ENCODE results near the gene CARD8.

CARD8 gene

DNA sequence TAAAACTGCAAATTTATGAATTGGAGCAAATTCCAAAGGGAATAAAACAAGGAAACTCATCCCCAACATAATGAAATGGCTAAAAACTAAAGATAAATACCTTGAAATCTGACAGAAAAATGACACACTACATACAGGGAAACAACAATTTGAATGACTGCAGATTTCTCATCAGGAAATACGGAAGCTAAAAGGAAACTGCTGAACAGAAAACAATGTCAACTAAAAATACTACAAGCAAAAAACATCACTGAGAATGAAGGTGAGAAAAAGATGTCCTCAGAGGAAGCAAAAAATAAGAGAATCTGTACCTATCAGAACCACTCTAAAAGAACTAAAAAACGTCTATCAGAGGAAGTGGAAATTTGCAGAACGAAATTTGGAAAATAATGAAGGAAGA lies 45.7 kb downstream of the CARD8 start:
- no peaks in the 10 kb centered on the region for H3K27me3 Mint-ChIP-seq
- DNase-seq: no peak
- H3K9me3 Mint-ChIP-seq: no peaks in the 10 kb centered on the region
- peaks cover 43% of the 10 kb centered on the region for H3K4me1 Mint-ChIP-seq (ENCODE audit: low read depth)
- peak overlapping the region; percentile 71 for H3K27ac Mint-ChIP-seq
- no peak overlapping the region for H3K4me3 Mint-ChIP-seq
- H3K36me3 Mint-ChIP-seq (ENCODE audit: low read depth): peaks cover 82% of the 10 kb centered on the region

DNA sequence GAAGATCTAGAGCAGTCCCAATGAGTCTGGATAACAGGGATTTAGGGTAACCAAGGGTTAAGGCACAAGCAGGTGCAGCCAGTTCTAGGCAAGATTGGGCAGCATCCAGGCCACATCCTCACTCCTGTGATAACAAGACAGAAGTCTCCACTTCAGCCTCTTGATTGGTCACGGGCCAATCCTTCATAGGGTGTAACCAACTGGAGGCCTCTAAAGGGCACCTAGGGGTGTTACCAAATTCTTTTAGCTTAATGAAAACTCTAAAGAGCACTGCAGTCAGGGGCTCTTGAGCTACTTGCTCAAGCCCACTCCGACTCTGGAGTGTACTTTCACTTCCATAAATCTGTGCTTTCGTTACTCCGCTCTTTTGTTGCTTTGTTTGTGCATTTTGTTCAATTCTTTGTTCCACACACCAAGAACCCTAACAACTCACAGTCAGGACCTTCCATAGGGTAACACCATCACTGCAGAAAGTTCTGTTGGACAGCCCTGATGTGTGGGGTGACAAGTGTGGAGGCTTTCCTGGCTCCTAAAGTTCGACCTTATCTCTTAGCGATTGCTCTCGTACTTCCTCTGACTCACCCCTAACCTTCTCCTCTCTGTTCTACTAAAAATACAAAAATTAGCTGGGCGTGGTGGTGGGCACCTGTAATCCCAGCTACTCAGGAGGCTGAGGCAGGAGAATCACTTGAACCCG lies 49.2 kb downstream of the CARD8 start:
- Mint-ChIP-seq H3K36me3 (ENCODE audit: low read depth) (peaks cover 57% of the 10 kb centered on the region), H3K4me1 (ENCODE audit: low read depth) (peaks cover 45% of the 10 kb centered on the region), H3K4me3 (no peak overlapping the region), H3K27me3 (no peaks in the 10 kb centered on the region), H3K9me3 (no peaks in the 10 kb centered on the region), H3K27ac (peak overlapping the region; percentile 80)
- DNase-seq: no peak

- H3K27me3 Mint-ChIP-seq: no peaks in the 10 kb centered on the region
- no peak overlapping the region for H3K4me3 Mint-ChIP-seq
These were observed 51.7 kb downstream of the CARD8 start for GRCh38 chr19:48203794-48204628.

DNA sequence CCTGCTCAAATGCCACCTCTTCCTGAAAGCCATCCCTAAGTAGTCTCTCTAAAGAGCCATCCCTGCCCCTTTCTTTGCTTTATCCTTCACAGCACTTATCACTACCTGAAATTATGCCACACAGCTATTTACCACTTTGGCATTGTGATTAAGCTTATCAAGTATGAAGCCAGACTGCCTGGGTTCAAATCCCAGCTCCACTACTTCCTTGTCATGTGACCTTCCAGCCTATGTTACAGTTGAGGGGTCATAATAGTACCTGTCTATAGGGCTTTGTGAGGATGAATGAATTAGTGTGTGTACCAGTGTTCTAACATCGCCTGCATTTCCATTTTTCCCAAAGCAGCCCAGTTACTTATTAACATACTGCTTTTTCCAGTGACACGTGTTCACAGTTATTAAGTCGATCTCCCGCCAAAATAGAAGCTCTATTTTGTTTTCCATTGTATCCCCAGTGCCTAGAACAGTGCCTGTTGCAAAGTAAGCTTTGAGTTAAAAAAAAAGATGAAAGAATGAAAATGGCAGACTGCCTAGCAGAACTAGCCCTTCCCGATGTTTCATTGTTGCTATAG lies 52.4 kb downstream of the CARD8 start:
- peaks cover 42% of the 10 kb centered on the region for H3K36me3 Mint-ChIP-seq (ENCODE audit: low read depth)
- no peak for DNase-seq
- H3K27me3 Mint-ChIP-seq: no peaks in the 10 kb centered on the region
- H3K4me1 Mint-ChIP-seq (ENCODE audit: low read depth): peaks cover 34% of the 10 kb centered on the region
- H3K9me3 Mint-ChIP-seq: no peaks in the 10 kb centered on the region
- no peak overlapping the region for H3K27ac Mint-ChIP-seq
- H3K4me3 Mint-ChIP-seq: no peak overlapping the region

More at GRCh38 chr19:48203794-48204628, 51.7 kb downstream of the CARD8 start:
- DNase-seq: peak; percentile 92
- Mint-ChIP-seq H3K4me1 (ENCODE audit: low read depth) (peaks cover 36% of the 10 kb centered on the region), H3K9me3 (no peaks in the 10 kb centered on the region), H3K36me3 (ENCODE audit: low read depth) (peaks cover 40% of the 10 kb centered on the region), H3K27ac (no peak overlapping the region)

DNA sequence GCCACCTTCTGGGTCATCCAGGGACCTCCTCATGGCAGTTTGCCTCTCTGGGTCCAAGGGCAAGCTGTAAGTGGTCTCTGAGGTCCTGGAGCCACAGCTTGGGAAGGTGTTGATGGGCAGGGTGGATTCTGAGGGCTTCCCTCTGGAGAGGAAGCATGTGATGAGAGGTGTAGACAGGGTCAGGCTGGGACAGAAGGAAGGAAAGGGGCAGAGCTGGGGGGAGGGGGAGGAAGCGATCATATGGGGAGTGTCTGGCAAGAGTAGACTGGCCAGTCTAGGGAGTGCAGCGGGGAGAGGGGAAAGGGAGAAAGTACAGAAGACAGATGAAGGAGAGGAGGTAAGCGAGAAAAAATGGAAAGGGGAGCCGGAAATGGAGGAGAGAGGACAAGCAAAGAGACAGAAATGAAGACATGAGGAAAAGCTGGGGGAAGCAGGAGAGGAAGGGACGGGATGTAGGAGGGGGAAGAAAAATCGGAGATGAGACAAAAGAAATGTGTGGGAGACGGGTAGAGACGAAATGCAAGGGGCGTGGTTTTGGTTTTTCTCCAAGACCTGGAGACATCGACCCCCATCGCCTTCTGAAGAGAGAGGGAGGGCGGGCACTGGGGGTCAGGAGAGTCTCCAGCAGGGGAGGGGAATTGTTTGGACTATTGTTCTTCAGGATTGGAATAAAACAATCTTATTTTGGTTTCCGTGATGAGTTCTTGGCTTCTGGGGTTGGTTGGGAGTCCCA lies 58.6 kb downstream of the CARD8 start:
- H3K4me1 Mint-ChIP-seq (ENCODE audit: low read depth): peaks cover 12% of the 10 kb centered on the region
- no peak for DNase-seq
- no peaks in the 10 kb centered on the region for H3K27me3 Mint-ChIP-seq
- no peak overlapping the region for H3K27ac Mint-ChIP-seq
- no peaks in the 10 kb centered on the region for H3K9me3 Mint-ChIP-seq
- peaks cover 19% of the 10 kb centered on the region for H3K36me3 Mint-ChIP-seq (ENCODE audit: low read depth)
- no peak overlapping the region for H3K4me3 Mint-ChIP-seq

GRCh38 chr19:48196321-48196763 lies 59.4 kb downstream of the CARD8 start:
- H3K27ac Mint-ChIP-seq: no peak overlapping the region
- H3K9me3 Mint-ChIP-seq: no peaks in the 10 kb centered on the region
- peaks cover 24% of the 10 kb centered on the region for H3K36me3 Mint-ChIP-seq (ENCODE audit: low read depth)
- peaks cover 8% of the 10 kb centered on the region for H3K4me1 Mint-ChIP-seq (ENCODE audit: low read depth)
- no peaks in the 10 kb centered on the region for H3K27me3 Mint-ChIP-seq
- no peak for DNase-seq
- no peak overlapping the region for H3K4me3 Mint-ChIP-seq

DNA sequence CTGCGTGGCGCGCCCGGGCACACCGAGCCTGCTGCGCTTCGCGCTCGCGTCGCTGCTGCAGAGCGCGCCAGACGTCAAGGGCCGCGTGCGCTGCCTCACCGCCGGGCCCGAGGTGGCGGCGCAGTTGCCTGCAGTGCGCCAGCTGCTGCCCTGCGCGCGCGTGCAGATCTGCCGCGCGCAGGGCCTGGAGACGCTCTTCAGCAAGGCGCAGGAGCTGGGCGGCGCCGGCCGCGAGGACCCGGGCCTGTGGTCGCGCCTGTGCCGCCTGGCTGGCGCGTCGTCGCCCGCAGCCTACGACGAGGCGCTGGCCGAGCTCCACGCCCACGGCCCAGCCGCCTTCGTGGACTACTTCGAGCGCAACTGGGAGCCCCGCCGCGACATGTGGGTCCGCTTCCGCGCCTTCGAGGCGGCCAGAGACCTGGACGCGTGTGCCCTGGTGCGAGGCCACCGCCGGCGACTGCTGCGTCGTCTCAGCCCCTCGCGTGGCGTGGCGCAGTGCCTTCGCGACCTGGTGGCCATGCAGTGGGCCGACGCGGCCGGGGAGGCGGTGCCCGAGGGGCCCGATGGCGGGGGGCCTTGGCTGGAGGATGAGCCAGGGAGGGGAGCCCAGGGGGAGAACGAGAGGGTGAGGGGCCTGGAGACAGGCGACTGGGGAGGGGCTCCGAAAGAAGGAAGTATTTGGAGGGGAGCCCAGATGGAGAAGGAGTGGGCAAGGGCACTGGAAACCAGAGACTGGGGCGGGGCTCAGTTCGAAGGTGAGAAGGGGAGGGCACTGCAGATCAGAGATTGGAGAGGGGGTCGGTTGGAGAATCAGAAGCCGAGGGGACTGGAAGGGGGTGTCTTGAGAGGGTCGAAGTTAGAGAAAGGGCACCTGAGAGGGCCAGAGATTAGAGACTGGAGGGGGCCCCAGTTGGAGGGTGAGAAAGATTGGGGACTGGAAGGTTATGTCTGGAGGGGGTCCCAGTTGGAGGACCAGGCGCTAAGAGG lies 60.6 kb downstream of the CARD8 start:
- Mint-ChIP-seq H3K27me3 (no peaks in the 10 kb centered on the region), H3K4me1 (ENCODE audit: low read depth) (peaks cover 9% of the 10 kb centered on the region), H3K4me3 (no peak overlapping the region), H3K36me3 (ENCODE audit: low read depth) (peaks cover 26% of the 10 kb centered on the region), H3K9me3 (no peaks in the 10 kb centered on the region), H3K27ac (peak overlapping the region; percentile 20)
- no peak for DNase-seq

DNA sequence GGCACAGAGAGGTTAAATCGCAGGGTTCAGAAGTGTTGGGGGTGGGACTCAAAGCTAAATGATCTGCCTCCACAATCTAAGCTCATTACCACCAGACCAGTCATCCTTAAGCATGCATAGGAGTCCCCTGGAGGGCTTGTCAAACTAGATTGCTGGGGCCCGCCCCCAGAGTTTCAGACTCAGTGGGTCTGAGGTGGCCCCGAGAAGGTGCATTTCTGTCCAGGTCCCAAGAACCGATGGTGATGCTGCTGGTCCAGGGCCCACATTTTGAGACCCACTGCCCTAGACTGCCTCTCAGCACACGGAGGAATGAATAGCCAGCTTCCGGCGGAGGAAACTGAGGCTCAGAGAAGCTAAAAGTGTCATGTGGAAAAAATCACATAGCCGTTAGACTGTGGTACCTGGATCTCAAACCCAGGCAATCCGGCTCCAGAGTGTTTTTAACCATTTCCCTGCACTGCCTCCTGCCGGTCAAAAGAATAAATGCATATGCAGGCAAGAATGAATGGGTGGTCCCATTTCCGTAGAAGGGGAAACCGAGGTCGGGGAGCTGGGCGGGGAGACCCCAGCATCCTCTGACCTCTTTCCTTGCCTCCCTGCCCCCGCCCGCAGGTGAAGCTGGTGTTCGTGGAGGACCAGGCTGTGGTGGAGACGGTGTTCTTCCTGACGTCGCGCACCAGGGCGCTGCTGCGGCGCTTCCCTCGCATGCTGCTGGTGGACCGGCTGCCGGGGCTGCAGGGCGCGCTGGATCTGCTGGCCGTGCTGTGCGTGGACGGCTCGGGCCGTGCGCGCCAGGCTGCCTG lies 61.5 kb downstream of the CARD8 start:
- Mint-ChIP-seq H3K27me3 (no peaks in the 10 kb centered on the region), H3K27ac (no peak overlapping the region), H3K4me1 (ENCODE audit: low read depth) (peaks cover 8% of the 10 kb centered on the region), H3K36me3 (ENCODE audit: low read depth) (peaks cover 31% of the 10 kb centered on the region), H3K4me3 (no peak overlapping the region), H3K9me3 (no peaks in the 10 kb centered on the region)
- peak; percentile 45 for DNase-seq

- H3K27ac Mint-ChIP-seq: no peak overlapping the region
- no peak for DNase-seq
- no peak overlapping the region for H3K4me3 Mint-ChIP-seq
- H3K4me1 Mint-ChIP-seq (ENCODE audit: low read depth): peaks cover 8% of the 10 kb centered on the region
- H3K36me3 Mint-ChIP-seq (ENCODE audit: low read depth): peaks cover 39% of the 10 kb centered on the region
- no peaks in the 10 kb centered on the region for H3K9me3 Mint-ChIP-seq
- H3K27me3 Mint-ChIP-seq: no peaks in the 10 kb centered on the region
These were observed 63.0 kb downstream of the CARD8 start for GRCh38 chr19:48192750-48193149.

- no peaks in the 10 kb centered on the region for H3K9me3 Mint-ChIP-seq
- H3K27ac Mint-ChIP-seq: peak overlapping the region; percentile 59
- H3K27me3 Mint-ChIP-seq: no peaks in the 10 kb centered on the region
- peaks cover 39% of the 10 kb centered on the region for H3K36me3 Mint-ChIP-seq (ENCODE audit: low read depth)
- no peak overlapping the region for H3K4me3 Mint-ChIP-seq
- H3K4me1 Mint-ChIP-seq (ENCODE audit: low read depth): peaks cover 8% of the 10 kb centered on the region
- no peak for DNase-seq
These were observed 64.8 kb downstream of the CARD8 start for GRCh38 chr19:48190885-48191284.

DNA sequence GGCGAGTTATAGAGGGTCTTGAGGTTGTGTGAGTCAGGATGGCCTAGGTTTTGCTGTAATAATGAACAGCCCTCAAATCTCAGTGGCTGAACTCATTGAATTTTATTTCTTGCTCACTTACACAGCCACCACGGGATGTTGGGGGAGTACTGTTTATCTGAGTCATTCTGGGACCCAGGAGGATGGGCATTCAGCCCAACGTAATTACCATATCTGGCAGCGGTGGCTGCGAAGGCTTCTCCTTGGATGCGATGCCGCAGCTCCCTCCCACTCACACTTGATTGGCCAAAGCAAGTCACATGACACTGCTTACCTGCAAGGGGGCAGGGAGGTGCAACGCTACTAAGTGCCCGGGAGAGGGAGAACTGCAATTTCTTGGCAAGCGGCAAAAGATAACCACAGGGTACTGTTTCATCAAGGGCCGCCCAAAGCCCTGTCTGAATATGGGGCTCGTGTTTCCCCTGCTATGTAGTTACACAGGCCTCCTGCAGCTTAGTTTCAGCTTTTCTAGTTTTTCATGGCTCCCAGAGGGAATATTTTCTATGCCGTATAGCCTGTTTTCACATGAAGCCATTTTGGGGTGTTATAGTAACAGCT lies 65.3 kb downstream of the CARD8 start:
- H3K4me3 Mint-ChIP-seq: no peak overlapping the region
- H3K27ac Mint-ChIP-seq: peak overlapping the region; percentile 59
- H3K9me3 Mint-ChIP-seq: no peaks in the 10 kb centered on the region
- no peaks in the 10 kb centered on the region for H3K27me3 Mint-ChIP-seq
- DNase-seq: peak; percentile 69
- H3K4me1 Mint-ChIP-seq (ENCODE audit: low read depth): peaks cover 8% of the 10 kb centered on the region
- H3K36me3 Mint-ChIP-seq (ENCODE audit: low read depth): peaks cover 39% of the 10 kb centered on the region

- peaks cover 58% of the 10 kb centered on the region for H3K36me3 Mint-ChIP-seq (ENCODE audit: low read depth)
- H3K27ac Mint-ChIP-seq: no peak overlapping the region
- no peak overlapping the region for H3K4me3 Mint-ChIP-seq
- H3K4me1 Mint-ChIP-seq (ENCODE audit: low read depth): peaks cover 8% of the 10 kb centered on the region
- no peaks in the 10 kb centered on the region for H3K27me3 Mint-ChIP-seq
- DNase-seq: no peak
- H3K9me3 Mint-ChIP-seq: peaks cover 3% of the 10 kb centered on the region
These were observed 69.1 kb downstream of the CARD8 start for GRCh38 chr19:48186541-48186991.
